Neural progenitor cell (in vitro differentiated cells): Measurements from ENCODE around the gene CDH13. TPM values are rescaled to one million over a fixed set of nuclear protein-coding genes. Genes with fewer than 3 reads are reported as not detected.

ENCODE experiments used
- DNase-seq: peaks from one replicate; pipeline ENCODE4 v3.0.0-alpha.2; 2016; ENCODE audit warnings: low spot score
- H2AFZ ChIP-seq: fragments of 200-600 bp; sonication (generic); replicated peaks from 2 replicates; pipeline ENCODE4 v1.6.1; 2016; ENCODE audit warnings: antibody characterized with exemption
- H3F3A ChIP-seq: fragments of 200-600 bp; sonication (generic); 2 replicates; pipeline ENCODE4 v1.6.1; 2016; ENCODE audit warnings: antibody characterized with exemption, low read depth
- H3K27ac ChIP-seq: fragments of 200-600 bp; sonication (generic); 2 replicates; pipeline ENCODE4 v1.5.1; 2016; ENCODE audit warnings: mild to moderate bottlenecking
- H3K27me3 ChIP-seq: fragments of 200-600 bp; sonication (generic); 2 replicates; pipeline ENCODE4 v1.6.1; 2016; ENCODE audit warnings: mild to moderate bottlenecking, moderate library complexity
- H3K36me3 ChIP-seq: fragments of 200-600 bp; sonication (generic); 2 replicates; pipeline ENCODE4 v1.5.1; 2016
- H3K4me1 ChIP-seq: fragments of 200-600 bp; sonication (generic); 2 replicates; pipeline ENCODE4 v1.6.1; 2016; ENCODE audit warnings: mixed run types
- H3K4me2 ChIP-seq: fragments of 200-600 bp; sonication (generic); 2 replicates; pipeline ENCODE4 v1.6.1; 2016
- H3K4me3 ChIP-seq: fragments of 200-600 bp; sonication (generic); 2 replicates; pipeline ENCODE4 v1.5.1; 2016
- H3K79me2 ChIP-seq: fragments of 200-600 bp; sonication (generic); 2 replicates; pipeline ENCODE4 v1.6.1; 2016; ENCODE audit warnings: low read depth
- H3K9ac ChIP-seq: fragments of 200-600 bp; sonication (generic); 2 replicates; pipeline ENCODE4 v1.6.1; 2016
- H3K9me3 ChIP-seq: fragments of 200-600 bp; sonication (generic); 2 replicates; pipeline ENCODE4 v1.5.1; 2016; ENCODE audit warnings: low read depth
- H4K20me1 ChIP-seq: fragments of 200-600 bp; sonication (generic); 2 replicates; pipeline ENCODE4 v1.6.1; 2016; ENCODE audit warnings: low read depth
- H3K27ac Mint-ChIP-seq: 3 replicates; pipeline ENCODE4 v1.8.0; 2021; ENCODE audit warnings: mixed read lengths
- H3K27me3 Mint-ChIP-seq: 2 replicates; pipeline ENCODE4 v1.8.0; 2022; ENCODE audit warnings: low read depth, mild to moderate bottlenecking, inconsistent platforms, moderate library complexity, mixed read lengths; ENCODE audit not compliant: insufficient read depth
- H3K36me3 Mint-ChIP-seq: 3 replicates; pipeline ENCODE4 v1.8.0; 2021; ENCODE audit warnings: mixed read lengths
- H3K4me1 Mint-ChIP-seq: 3 replicates; pipeline ENCODE4 v1.8.0; 2021; ENCODE audit warnings: mixed read lengths
- H3K4me3 Mint-ChIP-seq: 3 replicates; pipeline ENCODE4 v1.8.0; 2021; ENCODE audit warnings: mild to moderate bottlenecking, moderate library complexity, mixed read lengths
- H3K9me3 Mint-ChIP-seq: 3 replicates; pipeline ENCODE4 v1.8.0; 2020; ENCODE audit warnings: mixed read lengths
- EZH2 ChIP-seq: fragments of 200-600 bp; sonication (generic); IDR thresholded peaks from 2 replicates; pipeline ENCODE4 v1.6.1; 2017; ENCODE audit warnings: antibody characterized with exemption, mild to moderate bottlenecking, moderate library complexity
- EZH2phosphoT487 ChIP-seq: fragments of 200-600 bp; sonication (generic); IDR thresholded peaks from 2 replicates; pipeline ENCODE4 v1.6.1; 2017; ENCODE audit warnings: antibody characterized with exemption
- total RNA-seq: library from RNA; depleted of rRNA; stranded (reverse); fragments of >200 nt; gene quantifications from 2 replicates; pipeline ENCODE4 v1.2.3, GENCODE V29; 2015; ENCODE audit warnings: low replicate concordance
- TF ChIP-seq, protein P1 (sequence below): fragments of 200-600 bp; sonication (generic); IDR thresholded peaks from 2 replicates; pipeline ENCODE4 v1.5.1; 2017; ENCODE audit warnings: antibody characterized with exemption, mild to moderate bottlenecking

The CDH13 gene
- total RNA-seq, 1 donor from 2014 or later: 3.0 TPM

DNA sequence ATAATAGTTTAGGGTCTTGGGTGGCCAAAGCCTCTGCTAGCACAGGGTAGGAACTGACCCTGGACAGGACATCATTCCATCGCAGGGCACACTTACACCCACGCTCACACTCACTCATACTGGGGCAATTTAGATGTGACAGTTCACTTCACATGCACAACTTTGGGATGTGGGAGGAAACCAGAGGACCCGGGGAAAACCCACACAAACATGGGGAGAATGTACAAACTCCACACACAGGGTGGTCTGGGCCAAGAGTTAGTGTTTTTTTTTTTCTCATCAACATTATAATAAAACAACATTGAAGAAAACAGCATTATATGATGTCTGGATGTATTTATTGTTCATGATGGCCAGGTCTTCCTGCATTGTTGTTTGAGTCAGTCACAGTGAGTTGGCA is 93.6 kb downstream of the CDH13 start:
- no peak overlapping the region for H3K9ac ChIP-seq
- no peak for TF ChIP-seq EZH2
- TF ChIP-seq, protein P1, sequence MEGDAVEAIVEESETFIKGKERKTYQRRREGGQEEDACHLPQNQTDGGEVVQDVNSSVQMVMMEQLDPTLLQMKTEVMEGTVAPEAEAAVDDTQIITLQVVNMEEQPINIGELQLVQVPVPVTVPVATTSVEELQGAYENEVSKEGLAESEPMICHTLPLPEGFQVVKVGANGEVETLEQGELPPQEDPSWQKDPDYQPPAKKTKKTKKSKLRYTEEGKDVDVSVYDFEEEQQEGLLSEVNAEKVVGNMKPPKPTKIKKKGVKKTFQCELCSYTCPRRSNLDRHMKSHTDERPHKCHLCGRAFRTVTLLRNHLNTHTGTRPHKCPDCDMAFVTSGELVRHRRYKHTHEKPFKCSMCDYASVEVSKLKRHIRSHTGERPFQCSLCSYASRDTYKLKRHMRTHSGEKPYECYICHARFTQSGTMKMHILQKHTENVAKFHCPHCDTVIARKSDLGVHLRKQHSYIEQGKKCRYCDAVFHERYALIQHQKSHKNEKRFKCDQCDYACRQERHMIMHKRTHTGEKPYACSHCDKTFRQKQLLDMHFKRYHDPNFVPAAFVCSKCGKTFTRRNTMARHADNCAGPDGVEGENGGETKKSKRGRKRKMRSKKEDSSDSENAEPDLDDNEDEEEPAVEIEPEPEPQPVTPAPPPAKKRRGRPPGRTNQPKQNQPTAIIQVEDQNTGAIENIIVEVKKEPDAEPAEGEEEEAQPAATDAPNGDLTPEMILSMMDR: no peak
- no peak overlapping the region for H3K4me3 ChIP-seq
- H3K4me1 ChIP-seq: no peaks in the 10 kb centered on the region
- H3K79me2 ChIP-seq: no peaks in the 10 kb centered on the region
- Mint-ChIP-seq H3K4me3 (no peak overlapping the region), H3K4me1 (no peaks in the 10 kb centered on the region), H3K27ac (no peak overlapping the region), H3K9me3 (no peaks in the 10 kb centered on the region), H3K27me3 (peaks cover 4% of the 10 kb centered on the region), H3K36me3 (no peaks in the 10 kb centered on the region)
- H3F3A ChIP-seq: no peaks in the 10 kb centered on the region
- no peak overlapping the region for H2AFZ ChIP-seq
- H3K4me2 ChIP-seq: no peak overlapping the region
- no peaks in the 10 kb centered on the region for H3K9me3 ChIP-seq
- DNase-seq: no peak
- H3K36me3 ChIP-seq: no peaks in the 10 kb centered on the region
- no peaks in the 10 kb centered on the region for H3K27me3 ChIP-seq
- H4K20me1 ChIP-seq: no peaks in the 10 kb centered on the region
- no peak overlapping the region for H3K27ac ChIP-seq

DNA sequence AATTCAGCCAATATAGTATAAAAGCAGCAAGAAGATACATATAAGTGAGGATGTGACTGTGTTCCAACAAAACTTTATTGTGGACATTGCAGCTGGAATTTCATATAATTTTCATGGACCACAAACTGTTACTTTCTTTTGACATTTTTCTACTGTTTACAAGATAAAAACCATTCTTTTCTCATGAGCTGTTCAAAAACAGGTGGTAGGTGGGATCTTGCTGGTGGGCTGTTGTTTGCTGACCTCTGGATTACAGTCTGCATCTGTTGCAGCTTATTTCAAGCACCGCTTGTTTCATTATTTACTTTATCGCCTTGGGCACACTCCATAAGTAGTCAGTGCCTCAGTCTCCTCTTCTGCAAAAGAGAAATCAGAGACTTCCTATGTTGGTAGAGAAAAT is 99.5 kb downstream of the CDH13 start:
- H3K27me3 ChIP-seq: no peaks in the 10 kb centered on the region
- Mint-ChIP-seq H3K27me3 (no peaks in the 10 kb centered on the region), H3K27ac (no peak overlapping the region), H3K36me3 (no peaks in the 10 kb centered on the region), H3K9me3 (peaks cover 6% of the 10 kb centered on the region), H3K4me1 (no peaks in the 10 kb centered on the region), H3K4me3 (no peak overlapping the region)
- H3F3A ChIP-seq: no peaks in the 10 kb centered on the region
- no peaks in the 10 kb centered on the region for H3K79me2 ChIP-seq
- TF ChIP-seq EZH2phosphoT487 (no peak), EZH2 (no peak)
- TF ChIP-seq, protein P1: no peak
- H3K4me2 ChIP-seq: no peak overlapping the region
- DNase-seq: no peak
- no peak overlapping the region for H3K27ac ChIP-seq
- H3K4me3 ChIP-seq: no peak overlapping the region
- no peaks in the 10 kb centered on the region for H3K36me3 ChIP-seq
- H4K20me1 ChIP-seq: no peaks in the 10 kb centered on the region
- no peak overlapping the region for H3K9ac ChIP-seq
- no peaks in the 10 kb centered on the region for H3K4me1 ChIP-seq
- H2AFZ ChIP-seq: no peak overlapping the region
- no peaks in the 10 kb centered on the region for H3K9me3 ChIP-seq

DNA sequence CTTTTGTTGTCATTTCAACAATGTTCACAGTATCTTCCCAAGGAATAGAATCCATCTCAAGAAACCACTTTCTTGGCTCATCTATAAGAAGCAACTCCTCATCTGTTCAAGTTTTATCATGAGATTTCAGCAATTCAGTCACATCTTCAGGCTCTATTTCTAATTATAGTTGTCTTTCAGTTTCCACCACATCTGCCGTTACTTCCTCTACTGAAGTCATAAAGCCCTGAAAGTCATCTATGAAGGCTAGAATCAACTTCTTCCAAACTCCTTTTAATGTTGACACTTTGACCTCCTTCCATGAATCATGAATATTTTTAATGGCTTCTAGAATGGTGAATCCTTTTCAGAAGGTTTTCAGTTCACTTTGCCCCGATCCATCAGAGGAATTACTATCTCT is 102.1 kb downstream of the CDH13 start:
- no peaks in the 10 kb centered on the region for H3K9me3 ChIP-seq
- no peaks in the 10 kb centered on the region for H4K20me1 ChIP-seq
- Mint-ChIP-seq H3K27ac (no peak overlapping the region), H3K4me1 (no peaks in the 10 kb centered on the region), H3K4me3 (no peak overlapping the region), H3K27me3 (no peaks in the 10 kb centered on the region), H3K9me3 (peaks cover 6% of the 10 kb centered on the region), H3K36me3 (no peaks in the 10 kb centered on the region)
- no peaks in the 10 kb centered on the region for H3K79me2 ChIP-seq
- no peak overlapping the region for H3K27ac ChIP-seq
- H3F3A ChIP-seq: no peaks in the 10 kb centered on the region
- H2AFZ ChIP-seq: no peak overlapping the region
- no peak overlapping the region for H3K4me3 ChIP-seq
- H3K4me2 ChIP-seq: no peak overlapping the region
- no peak for DNase-seq
- no peaks in the 10 kb centered on the region for H3K36me3 ChIP-seq
- no peaks in the 10 kb centered on the region for H3K4me1 ChIP-seq
- no peaks in the 10 kb centered on the region for H3K27me3 ChIP-seq
- TF ChIP-seq EZH2: no peak
- TF ChIP-seq, protein P1: no peak
- no peak for TF ChIP-seq EZH2phosphoT487
- no peak overlapping the region for H3K9ac ChIP-seq

DNA sequence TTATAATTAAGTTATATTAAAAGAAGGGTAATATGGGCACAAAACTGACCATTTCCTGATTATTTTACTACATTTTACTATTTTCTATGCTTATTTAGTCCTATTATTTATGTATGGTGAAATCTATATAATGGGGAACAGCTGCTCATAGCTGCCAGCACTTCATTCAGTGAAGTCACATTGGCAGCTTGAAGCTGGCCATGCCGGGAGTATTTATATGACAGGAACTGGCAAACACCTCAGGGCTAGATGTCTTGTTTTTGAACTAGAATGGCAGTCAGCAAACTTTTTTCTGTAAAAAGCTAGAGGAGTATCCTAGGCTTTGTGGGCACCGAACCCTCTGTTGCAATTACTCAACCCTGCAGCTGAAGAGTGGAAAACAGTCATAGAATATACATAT is 104.1 kb downstream of the CDH13 start:
- no peaks in the 10 kb centered on the region for H3K4me1 Mint-ChIP-seq
- H3K9ac ChIP-seq: no peak overlapping the region
- no peaks in the 10 kb centered on the region for H3K9me3 ChIP-seq
- H3K4me3 Mint-ChIP-seq: no peak overlapping the region
- H3F3A ChIP-seq: no peaks in the 10 kb centered on the region
- DNase-seq: no peak
- H3K9me3 Mint-ChIP-seq: peaks cover 6% of the 10 kb centered on the region
- H3K4me3 ChIP-seq: no peak overlapping the region
- TF ChIP-seq EZH2phosphoT487 (no peak), EZH2 (no peak)
- TF ChIP-seq, protein P1: no peak
- no peak overlapping the region for H3K27ac Mint-ChIP-seq
- H3K27me3 Mint-ChIP-seq: no peaks in the 10 kb centered on the region
- no peaks in the 10 kb centered on the region for H3K36me3 Mint-ChIP-seq
- H3K4me1 ChIP-seq: no peaks in the 10 kb centered on the region
- no peaks in the 10 kb centered on the region for H3K27me3 ChIP-seq
- H3K27ac ChIP-seq: no peak overlapping the region
- no peaks in the 10 kb centered on the region for H3K36me3 ChIP-seq
- H4K20me1 ChIP-seq: no peaks in the 10 kb centered on the region
- no peaks in the 10 kb centered on the region for H3K79me2 ChIP-seq
- no peak overlapping the region for H3K4me2 ChIP-seq
- no peak overlapping the region for H2AFZ ChIP-seq
